Right atrium auricular region (tissue), 2 donors: ENCODE results near the gene ZNF521. TPM values are rescaled to one million over a fixed set of nuclear protein-coding genes. Genes with fewer than 3 reads are reported as not detected.

Source experiments
- DNase-seq: peaks from one replicate; pipeline ENCODE4 v3.0.0-alpha.2; 2019; ENCODE audit warnings: low spot score
- H3K27ac ChIP-seq, 2 donors: fragments of 200-600 bp; sonication (generic); 1 replicate in 1 of 2; 2 replicates in 1 of 2; pipeline ENCODE4 v1.5.1; 2016 to 2019
- H3K27me3 ChIP-seq, 2 donors: fragments of 200-600 bp; sonication (generic); one replicate each; pipeline versions ENCODE4 v1.5.1 to v1.6.0; 2017 to 2019
- H3K36me3 ChIP-seq: fragments of 200-600 bp; sonication (generic); one replicate; pipeline ENCODE4 v1.5.1; 2016
- H3K4me1 ChIP-seq, 2 donors: fragments of 200-600 bp; sonication (generic); one replicate each; pipeline versions ENCODE4 v1.5.1 to v1.6.0; 2017 to 2019
- H3K4me3 ChIP-seq, 2 donors: fragments of 200-600 bp; sonication (generic); 1 replicate in 1 of 2; 2 replicates in 1 of 2; pipeline ENCODE4 v1.5.1; 2017 to 2019; ENCODE audit warnings: mild to moderate bottlenecking in 1 of 2, moderate library complexity in 1 of 2
- H3K9me3 ChIP-seq, 2 donors: fragments of 200-600 bp; sonication (generic); one replicate each; pipeline ENCODE4 v1.5.1; 2019
- CTCF ChIP-seq, 2 donors: fragments of 200-600 bp; sonication (generic); IDR thresholded peaks; one replicate each; pipeline ENCODE4 v1.5.1; 2019; ENCODE audit warnings: antibody characterized with exemption in 2 of 2
- total RNA-seq, 2 donors: library from RNA; depleted of rRNA; stranded (reverse); fragments of >200 nt; gene quantifications; one replicate each; pipeline ENCODE4 v1.1.0, GENCODE V29; 2016

Gene ZNF521
- total RNA-seq, 2 donors from 2014 or later, result 36.1 to 37.5 TPM

- H3K27ac ChIP-seq, result peak overlapping the region in 1 of 2 donors; percentile 49
- TF ChIP-seq CTCF (IDR thresholded peaks at IDR 0.05), result no peak
These were observed 185.9 kb downstream of the ZNF521 start for GRCh38 chr18:25166113-25166512.

GRCh38 chr18:25164848-25165811 lies 186.8 kb downstream of the ZNF521 start:
- no peaks in the 10 kb centered on the region for H3K9me3 ChIP-seq
- H3K27me3 ChIP-seq, result no peaks in the 10 kb centered on the region
- DNase-seq, result no peak
- peaks cover 0 to 39% of the 10 kb centered on the region in 2 donors for H3K4me1 ChIP-seq
- peak overlapping the region; percentile 29 to 42 for H3K4me3 ChIP-seq
- no peak for TF ChIP-seq CTCF (IDR thresholded peaks at IDR 0.05)
- no peaks in the 10 kb centered on the region for H3K36me3 ChIP-seq
- H3K27ac ChIP-seq, result peak overlapping the region; percentile 37 to 49

More at GRCh38 chr18:25166113-25166512, 185.9 kb downstream of the ZNF521 start:
- H3K9me3 ChIP-seq, result no peaks in the 10 kb centered on the region
- H3K36me3 ChIP-seq, result no peaks in the 10 kb centered on the region
- H3K27me3 ChIP-seq, result no peaks in the 10 kb centered on the region
- H3K4me1 ChIP-seq, result peaks cover 0 to 45% of the 10 kb centered on the region in 2 donors
- no peak for DNase-seq
- H3K4me3 ChIP-seq, result no peak overlapping the region

GRCh38 chr18:25164211-25164847 lies 187.6 kb downstream of the ZNF521 start:
- H3K27me3 ChIP-seq, result no peaks in the 10 kb centered on the region
- TF ChIP-seq CTCF (IDR thresholded peaks at IDR 0.05), result no peak
- no peak for DNase-seq
- peak overlapping the region; percentile 29 to 42 for H3K4me3 ChIP-seq
- peaks cover 0 to 31% of the 10 kb centered on the region in 2 donors for H3K4me1 ChIP-seq
- no peaks in the 10 kb centered on the region for H3K36me3 ChIP-seq
- peak overlapping the region; percentile 37 to 49 for H3K27ac ChIP-seq
- no peaks in the 10 kb centered on the region for H3K9me3 ChIP-seq

GRCh38 chr18:25153426-25153825 lies 198.5 kb downstream of the ZNF521 start:
- no peak for TF ChIP-seq CTCF (IDR thresholded peaks at IDR 0.05)
- Histone ChIP-seq H3K36me3 (no peaks in the 10 kb centered on the region), H3K27me3 (no peaks in the 10 kb centered on the region), H3K4me3 (no peak overlapping the region), H3K9me3 (no peaks in the 10 kb centered on the region), H3K27ac (no peak overlapping the region), H3K4me1 (no peaks in the 10 kb centered on the region)
- no peak for DNase-seq

GRCh38 chr18:25147877-25148488 lies 204.0 kb downstream of the ZNF521 start:
- DNase-seq, result no peak
- Histone ChIP-seq H3K9me3 (no peaks in the 10 kb centered on the region), H3K27ac (no peak overlapping the region), H3K4me3 (no peak overlapping the region), H3K36me3 (no peaks in the 10 kb centered on the region), H3K27me3 (no peaks in the 10 kb centered on the region), H3K4me1 (peaks cover 0 to 16% of the 10 kb centered on the region in 2 donors)
- TF ChIP-seq CTCF (IDR thresholded peaks at IDR 0.05), result no peak
